BJ (cell line): ENCODE data around the gene CMTR2. TPM values are rescaled to one million over a fixed set of nuclear protein-coding genes. Genes with fewer than 3 reads are reported as not detected.

Experiments
- CTCF ChIA-PET: fragments of 350-600 bp; formaldehyde crosslinking; extraction: SDS; loops from one replicate; lab custom pipeline; 2021; ENCODE audit warnings: antibody characterized with exemption, inconsistent platforms; lab: Yijun Ruan, JAX
- POLR2A ChIA-PET: fragments of 300-600 bp; sonication (Branson Sonifier 250); formaldehyde crosslinking; extraction: SDS; loops from one replicate; lab custom pipeline; 2021; ENCODE audit warnings: antibody characterized with exemption; lab: Charles Lee
- DNase-seq: peaks from one replicate; pipeline ENCODE4 v3.0.0-alpha.2; 2011; ENCODE audit warnings: low read depth
- H3K27me3 ChIP-seq: 2 replicates; pipeline ENCODE4 v1.6.0; 2011; ENCODE audit warnings: low read length; ENCODE audit not compliant: control insufficient read depth, insufficient read depth
- H3K36me3 ChIP-seq: 2 replicates; pipeline ENCODE4 v1.5.1; 2011; ENCODE audit warnings: low read length; ENCODE audit not compliant: control insufficient read depth, insufficient read depth
- H3K4me3 ChIP-seq: 2 replicates; pipeline ENCODE4 v1.5.1; 2011; ENCODE audit warnings: low read depth, mild to moderate bottlenecking, control low read depth, low read length
- polyA plus RNA-seq: library from polyadenylated mRNA; depleted of rRNA; stranded (reverse); fragments of >200 nt; gene quantifications from 2 replicates; pipeline ENCODE4 v1.2.3, GENCODE V29; 2011
- TF ChIP-seq, protein P1 (sequence below): IDR thresholded peaks from 2 replicates; pipeline ENCODE4 v1.5.1; 2011; ENCODE audit warnings: low read depth, mild to moderate bottlenecking, control low read depth, inconsistent platforms, low read length, moderate library complexity; ENCODE audit not compliant: insufficient read depth

The CMTR2 gene
- polyA plus RNA-seq, 1 experiment: 10.2 TPM

DNA sequence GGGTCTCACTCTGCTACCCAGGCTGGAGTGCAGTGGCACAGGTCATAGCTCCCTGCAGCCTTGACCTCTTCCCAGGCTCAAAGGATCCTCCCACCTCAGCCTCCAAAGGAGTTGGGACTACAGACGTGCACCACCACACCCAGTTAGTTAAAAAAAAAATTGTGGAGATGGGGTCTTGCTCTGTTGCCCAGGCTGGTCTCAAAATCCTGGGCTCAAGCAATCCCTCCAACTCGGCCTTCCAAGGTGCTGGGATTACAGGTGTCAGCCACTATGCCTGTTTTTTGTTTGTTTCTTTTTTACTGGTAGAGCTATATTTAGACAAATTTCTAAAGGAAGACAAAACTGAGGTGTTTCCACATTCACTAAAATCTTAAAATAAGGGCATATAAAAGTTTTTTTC lies 1.7 kb downstream of the CMTR2 start:
- no peak for DNase-seq
- Histone ChIP-seq H3K4me3 (no peak overlapping the region), H3K27me3 (0 out of 2 replicates have a peak, but pooled peaks cover under 1% of the 10 kb centered on the region), H3K36me3 (no peaks in the 10 kb centered on the region; the same call in 1 of the 2 replicates)
- CTCF ChIA-PET: interaction anchor here (1.3 to 1.8 kb wide), 2 partner anchors 24 to 70 kb away, joined by 3 to 8 read pairs; no protein-coding TSS in a partner anchor
- POLR2A ChIA-PET: no interaction called here
- TF ChIP-seq, protein P1, sequence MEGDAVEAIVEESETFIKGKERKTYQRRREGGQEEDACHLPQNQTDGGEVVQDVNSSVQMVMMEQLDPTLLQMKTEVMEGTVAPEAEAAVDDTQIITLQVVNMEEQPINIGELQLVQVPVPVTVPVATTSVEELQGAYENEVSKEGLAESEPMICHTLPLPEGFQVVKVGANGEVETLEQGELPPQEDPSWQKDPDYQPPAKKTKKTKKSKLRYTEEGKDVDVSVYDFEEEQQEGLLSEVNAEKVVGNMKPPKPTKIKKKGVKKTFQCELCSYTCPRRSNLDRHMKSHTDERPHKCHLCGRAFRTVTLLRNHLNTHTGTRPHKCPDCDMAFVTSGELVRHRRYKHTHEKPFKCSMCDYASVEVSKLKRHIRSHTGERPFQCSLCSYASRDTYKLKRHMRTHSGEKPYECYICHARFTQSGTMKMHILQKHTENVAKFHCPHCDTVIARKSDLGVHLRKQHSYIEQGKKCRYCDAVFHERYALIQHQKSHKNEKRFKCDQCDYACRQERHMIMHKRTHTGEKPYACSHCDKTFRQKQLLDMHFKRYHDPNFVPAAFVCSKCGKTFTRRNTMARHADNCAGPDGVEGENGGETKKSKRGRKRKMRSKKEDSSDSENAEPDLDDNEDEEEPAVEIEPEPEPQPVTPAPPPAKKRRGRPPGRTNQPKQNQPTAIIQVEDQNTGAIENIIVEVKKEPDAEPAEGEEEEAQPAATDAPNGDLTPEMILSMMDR: no peak

DNA sequence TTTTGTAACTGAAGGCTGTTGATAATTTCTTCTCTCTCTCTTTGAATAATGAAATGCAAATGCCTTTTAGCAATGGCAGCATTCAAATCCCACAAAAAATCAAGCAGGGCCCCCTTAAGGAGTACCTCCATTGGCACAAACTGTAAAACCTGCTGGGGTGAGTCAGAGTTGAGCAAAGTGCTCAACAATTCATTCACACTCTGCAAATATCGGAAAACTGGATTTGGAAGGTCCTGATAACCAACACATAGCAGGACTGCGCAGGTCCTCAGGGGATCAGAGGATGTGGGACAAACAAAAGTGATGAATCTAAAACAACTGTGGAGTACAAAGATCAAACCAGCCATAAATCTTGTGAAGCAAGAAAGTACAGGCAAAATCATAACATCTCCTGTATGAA lies 5.6 kb downstream of the CMTR2 start:
- ChIA-PET POLR2A (no interaction called here), CTCF (interaction anchor here (1.2 kb wide), 1 partner anchor 75 kb away, joined by 3 read pairs; the partner anchor contains the start of gene CALB2)
- Histone ChIP-seq H3K36me3 (no peaks in the 10 kb centered on the region; the same call in 1 of the 2 replicates), H3K4me3 (no peak overlapping the region), H3K27me3 (no peaks in the 10 kb centered on the region)
- no peak for DNase-seq
- TF ChIP-seq, protein P1: no peak

DNA sequence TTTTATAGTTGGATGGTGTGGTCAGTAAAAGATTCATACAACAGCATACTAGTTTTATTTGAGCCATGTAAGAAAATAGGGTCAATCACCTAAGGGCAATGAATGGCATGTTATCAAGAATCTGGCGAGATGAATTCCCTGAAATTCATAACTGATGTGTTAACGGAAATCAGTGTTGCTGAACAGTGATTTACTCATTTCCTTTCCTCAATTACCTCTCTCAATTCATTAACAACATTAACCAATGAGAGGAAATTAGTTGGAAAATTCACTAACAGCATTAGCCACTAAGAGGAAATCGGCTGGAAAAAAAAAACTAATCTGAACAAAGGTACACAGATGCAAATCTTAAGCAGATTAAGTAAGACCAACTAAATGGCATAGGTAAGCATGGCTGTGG lies 6.3 kb downstream of the CMTR2 start:
- TF ChIP-seq, protein P1: no peak
- CTCF ChIA-PET: no interaction called here
- POLR2A ChIA-PET: no interaction called here

DNA sequence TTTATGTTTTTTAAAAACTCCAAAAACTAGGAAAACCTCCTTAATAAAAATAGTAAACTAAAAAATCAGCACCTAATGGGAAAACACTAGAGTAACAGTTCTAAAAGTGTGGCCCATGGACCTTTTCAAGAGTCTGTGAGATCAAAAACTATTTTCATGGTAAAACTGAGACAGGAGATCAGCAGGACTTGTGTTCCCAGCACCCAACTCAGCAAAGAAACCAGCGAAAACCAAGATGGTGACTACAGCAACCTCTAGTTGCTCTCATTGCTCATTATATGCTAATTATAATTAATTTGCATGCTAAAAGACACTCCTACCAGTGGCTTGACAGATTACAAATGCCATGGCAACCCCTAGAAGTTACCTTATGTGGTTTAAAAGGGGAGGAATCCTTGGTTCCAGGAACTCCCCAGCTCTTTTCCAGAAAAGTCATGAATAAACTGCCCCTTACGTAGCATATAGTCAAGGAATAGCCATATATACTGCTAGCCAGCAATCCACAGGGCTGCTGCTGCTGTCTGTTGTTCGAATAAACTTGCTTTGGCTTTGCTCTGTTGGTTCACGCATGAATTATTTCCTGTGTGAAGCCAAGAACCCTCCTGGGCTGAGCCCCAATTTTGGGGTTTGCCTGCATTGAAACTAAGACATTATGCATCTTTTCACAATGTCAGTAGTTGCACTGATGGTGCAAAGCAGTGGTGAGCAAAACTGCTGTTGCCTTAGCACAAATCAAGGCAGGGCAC lies 12.4 kb downstream of the CMTR2 start:
- TF ChIP-seq, protein P1: no peak
- CTCF ChIA-PET: no interaction called here
- POLR2A ChIA-PET: no interaction called here
- H3K36me3 ChIP-seq: no peaks in the 10 kb centered on the region
- no peaks in the 10 kb centered on the region for H3K27me3 ChIP-seq
- DNase-seq: no peak
- no peak overlapping the region for H3K4me3 ChIP-seq

More for the DNA sequence above, 6.3 kb downstream of the CMTR2 start:
- DNase-seq: no peak
- H3K36me3 ChIP-seq: no peaks in the 10 kb centered on the region; the same call in 1 of the 2 replicates
- H3K27me3 ChIP-seq: no peaks in the 10 kb centered on the region
- no peak overlapping the region for H3K4me3 ChIP-seq

DNA sequence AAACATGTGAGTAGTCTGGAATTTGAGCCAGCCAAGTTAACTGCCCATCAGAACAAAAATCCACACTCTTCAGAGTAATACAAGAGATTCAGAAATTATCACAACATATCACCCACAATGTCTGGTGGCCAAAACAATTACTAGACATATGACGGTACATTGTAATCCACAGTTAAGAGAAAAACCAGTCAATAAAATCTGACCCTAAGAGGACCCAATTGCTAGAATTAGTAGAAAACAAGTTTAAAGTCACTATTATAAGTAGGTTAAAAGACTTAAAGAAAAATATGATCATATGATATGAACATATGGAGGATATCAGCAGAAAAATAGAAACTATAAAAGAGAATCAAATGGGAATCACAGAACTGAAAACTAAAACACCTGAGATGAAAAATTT lies 15.8 kb downstream of the CMTR2 start:
- ChIA-PET CTCF (no interaction called here), POLR2A (no interaction called here)
- DNase-seq: no peak
- H3K4me3 ChIP-seq: no peak overlapping the region
- no peaks in the 10 kb centered on the region for H3K27me3 ChIP-seq
- TF ChIP-seq, protein P1: no peak
- no peaks in the 10 kb centered on the region for H3K36me3 ChIP-seq
